ENCODE measurements around the gene TACR1. TPM values are rescaled to one million over a fixed set of nuclear protein-coding genes. Genes with fewer than 3 reads are reported as not detected.

The TACR1 gene
- total RNA-seq, 4 donors from 2014 or later, result 0.14 to 10.1 (median 0.18) TPM

DNA sequence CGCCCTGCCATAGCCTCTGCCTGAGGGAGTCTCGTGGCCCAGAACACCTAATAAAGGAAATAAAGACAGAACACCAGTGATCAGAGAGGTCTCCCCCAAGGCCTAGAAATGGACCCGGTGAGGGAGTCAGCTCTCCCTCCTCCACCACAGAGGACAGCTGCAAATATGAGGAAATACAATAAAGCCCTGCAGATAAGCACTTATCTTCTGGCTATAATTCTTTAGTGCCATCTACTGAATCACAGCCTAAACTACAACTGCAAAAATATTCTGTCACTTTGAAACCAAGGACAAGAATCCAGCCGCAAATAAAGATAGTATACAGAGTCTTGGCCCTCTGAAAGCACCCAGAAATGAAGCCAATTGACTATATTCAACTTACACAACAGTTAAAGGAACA is 42.4 kb upstream of the TACR1 start:
- Histone ChIP-seq H3K27me3 (no peaks in the 10 kb centered on the region), H3K4me1 (no peaks in the 10 kb centered on the region), H3K36me3 (no peaks in the 10 kb centered on the region), H3K4me3 (no peak overlapping the region), H3K27ac (no peak overlapping the region), H3K9me3 (peaks cover 0 to 7% of the 10 kb centered on the region in 2 donors)
- WGBS, 2 donors (ENCODE audit: low coverage in 1 of 2), result 83 to 93% methylated on average over 1 to 4 of the region's 4 CpGs
- in situ Hi-C loops (cut with MboI; ENCODE audit: low pct_ligation_motif_present in 1 of 4, low pct_unique_long_range_greater_than_20kb in 1 of 4, low sequenced_read_pairs in 3 of 4) (no loop called here), intact Hi-C loops (cut with DNase I; ENCODE audit: low total_unique reads) (no loop called here)
- TF ChIP-seq POLR2A (IDR thresholded peaks at IDR 0.05), result no peak
- TF ChIP-seq CTCF (IDR thresholded peaks at IDR 0.05), result no peak
- TF ChIP-seq POLR2AphosphoS5 (IDR thresholded peaks at IDR 0.05), result no peak
- no peak for TF ChIP-seq EP300 (IDR thresholded peaks at IDR 0.05; ENCODE audit: low read depth)
- no peak for DNase-seq

GRCh38 chr2:75238670-75239330 is 39.5 kb upstream of the TACR1 start:
- no peaks in the 10 kb centered on the region for H3K27me3 ChIP-seq
- H3K9me3 ChIP-seq, result peaks cover 0 to 7% of the 10 kb centered on the region in 2 donors
- no peak overlapping the region for H3K4me3 ChIP-seq
- in situ Hi-C loops (cut with MboI; ENCODE audit: low pct_ligation_motif_present in 1 of 4, low pct_unique_long_range_greater_than_20kb in 1 of 4, low sequenced_read_pairs in 3 of 4) (no loop called here), intact Hi-C loops (cut with DNase I; ENCODE audit: low total_unique reads) (no loop called here)
- H3K27ac ChIP-seq, result no peak overlapping the region
- no peaks in the 10 kb centered on the region for H3K4me1 ChIP-seq
- TF ChIP-seq CTCF (IDR thresholded peaks at IDR 0.05) (no peak), EP300 (IDR thresholded peaks at IDR 0.05; ENCODE audit: low read depth) (no peak), POLR2AphosphoS5 (IDR thresholded peaks at IDR 0.05) (no peak), POLR2A (IDR thresholded peaks at IDR 0.05) (no peak)
- no peaks in the 10 kb centered on the region for H3K36me3 ChIP-seq
- DNase-seq, result no peak
- WGBS, 2 donors (ENCODE audit: low coverage in 1 of 2), result 46 to 49% methylated on average over 6 of the region's 6 CpGs

- Histone ChIP-seq H3K36me3 (no peaks in the 10 kb centered on the region), H3K27ac (no peak overlapping the region), H3K4me3 (no peak overlapping the region), H3K4me1 (no peaks in the 10 kb centered on the region), H3K9me3 (peaks cover 0 to 7% of the 10 kb centered on the region in 2 donors), H3K27me3 (no peaks in the 10 kb centered on the region)
- TF ChIP-seq POLR2A (IDR thresholded peaks at IDR 0.05) (no peak), CTCF (IDR thresholded peaks at IDR 0.05) (no peak), POLR2AphosphoS5 (IDR thresholded peaks at IDR 0.05) (no peak), EP300 (IDR thresholded peaks at IDR 0.05; ENCODE audit: low read depth) (no peak)
- intact Hi-C loops (cut with DNase I; ENCODE audit: low total_unique reads), result no loop called here
- DNase-seq, result no peak
- 100% methylated on average over 1 of the region's 1 CpG; no CpG with 5 or more reads in 1 of the 2 donors for WGBS, 2 donors (ENCODE audit: low coverage in 1 of 2)
- in situ Hi-C loops (cut with MboI; ENCODE audit: low pct_ligation_motif_present in 1 of 4, low pct_unique_long_range_greater_than_20kb in 1 of 4, low sequenced_read_pairs in 3 of 4), result no loop called here
Observed at GRCh38 chr2:75237296-75237695, 38.0 kb upstream of the TACR1 start.

- Histone ChIP-seq H3K27ac (no peak overlapping the region), H3K27me3 (no peaks in the 10 kb centered on the region), H3K4me1 (no peaks in the 10 kb centered on the region), H3K4me3 (no peak overlapping the region), H3K36me3 (no peaks in the 10 kb centered on the region), H3K9me3 (no peaks in the 10 kb centered on the region)
- in situ Hi-C loops (cut with MboI; ENCODE audit: low pct_ligation_motif_present in 1 of 4, low pct_unique_long_range_greater_than_20kb in 1 of 4, low sequenced_read_pairs in 3 of 4), result no loop called here
- intact Hi-C loops (cut with DNase I; ENCODE audit: low total_unique reads), result loop anchor here (5.0 kb wide), 1 partner anchor 1088 kb away; no protein-coding TSS in a partner anchor
- DNase-seq, result no peak
- 87 to 100% methylated on average over 4 of the region's 4 CpGs for WGBS, 2 donors (ENCODE audit: low coverage in 1 of 2)
- TF ChIP-seq CTCF (IDR thresholded peaks at IDR 0.05) (no peak), POLR2AphosphoS5 (IDR thresholded peaks at IDR 0.05) (no peak), POLR2A (IDR thresholded peaks at IDR 0.05) (no peak), EP300 (IDR thresholded peaks at IDR 0.05; ENCODE audit: low read depth) (no peak)
Observed at GRCh38 chr2:75233965-75234364, 34.6 kb upstream of the TACR1 start.
